HCT116 (cell line): ENCODE measurements around the gene AIF1. TPM values are rescaled to one million over a fixed set of nuclear protein-coding genes. Genes with fewer than 3 reads are reported as not detected.

ENCODE experiments used
- ATAC-seq: fragments of 200-7000 bp; cut with Tn5 transposase; 2 replicates; pipeline ENCODE4 v1.9.1; 2020; ENCODE audit warnings: mild to moderate bottlenecking, moderate library complexity
- BruUV-seq: library from RNA; stranded (reverse); fragments of 400-500 nt; replicated peaks from 2 replicates; lab custom pipeline; 2021; lab: Mats Ljungman, UMichigan
- CTCF ChIA-PET: fragments of 300-600 bp; sonication (Branson Sonifier 250); formaldehyde crosslinking; loops from one replicate; lab custom pipeline; 2021; ENCODE audit warnings: antibody characterized with exemption; lab: Charles Lee
- POLR2A ChIA-PET: fragments of 300-600, 350-600 bp; sonication (Branson Sonifier 250); formaldehyde crosslinking; loops from one replicate; lab custom pipeline; 2021; ENCODE audit warnings: antibody characterized with exemption; lab: Charles Lee
- RAD21 ChIA-PET, 2 experiments: fragments of 300-600 bp; sonication (Branson Sonifier 250); formaldehyde crosslinking; loops; one replicate each; lab custom pipeline; 2023; ENCODE audit warnings: low total read pairs in 2 of 2; ENCODE audit not compliant: uncharacterized antibody in 2 of 2, unreplicated experiment in 2 of 2, low non-redundant PET in 1 of 2; lab: Charles Lee
- DNase-seq: peaks from one replicate; pipeline ENCODE4 v3.0.0-alpha.2; 2010; ENCODE audit warnings: low read depth, low spot score
- H2AFZ ChIP-seq: fragments of 200-600 bp; shearing (Covaris generic), sonication (generic); 2 replicates; pipeline ENCODE4 v1.6.1; 2017; ENCODE audit warnings: low read depth, mixed run types, mixed read lengths, antibody characterized with exemption, low read length; ENCODE audit not compliant: poor library complexity, severe bottlenecking
- H3K27ac ChIP-seq: 2 replicates; pipeline ENCODE4 v1.5.1; 2012; ENCODE audit warnings: low read depth, low read length
- H3K27me3 ChIP-seq: fragments of 200-600 bp; sonication (generic); 2 replicates; pipeline ENCODE4 v1.6.1; 2016; ENCODE audit warnings: mixed run types, low read length, mixed read lengths; ENCODE audit not compliant: insufficient read depth
- H3K36me3 ChIP-seq, 2 experiments: fragments of 200-500 bp in 1 of 2; fragments of 200-600 bp in 1 of 2; sonication (Bioruptor generic) in 1 of 2; sonication (generic) in 1 of 2; 2 replicates each; pipeline versions ENCODE4 v1.5.1 to v1.6.1; 2014 to 2016; ENCODE audit warnings: low read length in 2 of 2, inconsistent platforms in 1 of 2, mixed read lengths in 1 of 2, mixed run types in 1 of 2; ENCODE audit not compliant: insufficient read depth in 2 of 2, control insufficient read depth in 1 of 2
- H3K4me1 ChIP-seq, 2 experiments: fragments of 200-600 bp in 1 of 2; sonication (generic) in 1 of 2; 2 replicates each; pipeline versions ENCODE4 v1.5.1 to v1.6.1; 2012 to 2017; ENCODE audit warnings: low read length in 2 of 2, inconsistent platforms in 1 of 2, mild to moderate bottlenecking in 1 of 2, mixed read lengths in 1 of 2, mixed run types in 1 of 2, moderate library complexity in 1 of 2; ENCODE audit not compliant: insufficient read depth in 2 of 2, control insufficient read depth in 1 of 2
- H3K4me2 ChIP-seq: fragments of 200-600 bp; sonication (generic); 2 replicates; pipeline ENCODE4 v1.6.1; 2017; ENCODE audit warnings: mixed run types, low read length, mixed read lengths
- H3K4me3 ChIP-seq, 2 experiments: fragments of 200-600 bp in 1 of 2; sonication (generic) in 1 of 2; replicated peaks in 1 of 2; 2 replicates each; pipeline ENCODE4 v1.5.1; 2011 to 2016; ENCODE audit warnings: low read length in 2 of 2, control low read depth in 1 of 2, low read depth in 1 of 2, mild to moderate bottlenecking in 1 of 2, mixed read lengths in 1 of 2, mixed run types in 1 of 2
- H3K79me2 ChIP-seq: fragments of 200-600 bp; sonication (generic); 2 replicates; pipeline ENCODE4 v1.6.1; 2017; ENCODE audit warnings: mild to moderate bottlenecking, mixed run types, low read length, moderate library complexity, mixed read lengths; ENCODE audit not compliant: insufficient read depth
- H3K9ac ChIP-seq: fragments of 200-600 bp; sonication (generic); 2 replicates; pipeline ENCODE4 v1.6.1; 2016; ENCODE audit warnings: low read length, mixed read lengths
- H3K9me2 ChIP-seq: fragments of 200-600 bp; sonication (generic), shearing (Covaris generic); 2 replicates; pipeline ENCODE4 v1.6.1; 2017; ENCODE audit warnings: mixed run types, mild to moderate bottlenecking, moderate library complexity; ENCODE audit not compliant: insufficient read depth
- H3K9me3 ChIP-seq, 2 experiments: fragments of 200-500 bp in 1 of 2; fragments of 200-600 bp in 1 of 2; sonication (Bioruptor generic) in 1 of 2; sonication (generic) in 1 of 2; 2 replicates each; pipeline ENCODE4 v1.6.1; 2014 to 2017; ENCODE audit warnings: low read length in 2 of 2, mixed read lengths in 2 of 2, inconsistent platforms in 1 of 2, low read depth in 1 of 2, mild to moderate bottlenecking in 1 of 2, mixed run types in 1 of 2, moderate library complexity in 1 of 2; ENCODE audit not compliant: control insufficient read depth in 1 of 2, insufficient read depth in 1 of 2
- H4K20me1 ChIP-seq: fragments of 200-600 bp; sonication (generic), shearing (Covaris generic); 2 replicates; pipeline ENCODE4 v1.6.1; 2017; ENCODE audit warnings: mixed run types, mild to moderate bottlenecking, moderate library complexity; ENCODE audit not compliant: insufficient read depth
- CEBPB ChIP-seq: IDR thresholded peaks from 2 replicates; pipeline ENCODE4 v1.6.1; 2012; ENCODE audit warnings: low read depth
- POLR2AphosphoS5 ChIP-seq: IDR thresholded peaks from 2 replicates; pipeline ENCODE4 v1.6.1; 2011; ENCODE audit warnings: mild to moderate bottlenecking, low read depth, low read length, moderate library complexity
- RAD21 ChIP-seq: IDR thresholded peaks from 2 replicates; pipeline ENCODE4 v1.6.1; 2012; ENCODE audit warnings: low read depth, mild to moderate bottlenecking
- SRF ChIP-seq: IDR thresholded peaks from 2 replicates; pipeline ENCODE4 v1.6.1; 2012; ENCODE audit warnings: low read depth
- intact Hi-C: fragments of 100-400 bp; cut with micrococcal nuclease; formaldehyde crosslinking; loops from 2 replicates; pipeline ENCODE4 v1.10.0; 2022
- total RNA-seq: library from RNA; stranded (reverse); gene quantifications from one replicate; pipeline ENCODE4 v1.2.1, GENCODE V29; 2021; ENCODE audit not compliant: unreplicated experiment
- TF ChIP-seq, protein P1 (sequence below): IDR thresholded peaks from 2 replicates; pipeline ENCODE4 v1.6.1; 2012
- TF ChIP-seq, protein P2 (sequence below), 3 experiments: fragments of 200-600 bp in 1 of 3; sonication (generic) in 1 of 3; IDR thresholded peaks in 2 of 3; conservative IDR thresholded peaks in 1 of 3; 2 replicates each; pipeline ENCODE4 v1.5.1; 2012 to 2017; ENCODE audit warnings: low read depth in 2 of 3, low read length in 2 of 3, antibody characterized with exemption in 1 of 3, borderline replicate concordance in 1 of 3, control low read depth in 1 of 3, mild to moderate bottlenecking in 1 of 3, mixed read lengths in 1 of 3, mixed run types in 1 of 3, moderate library complexity in 1 of 3; ENCODE audit not compliant: insufficient read depth in 1 of 3
- TF ChIP-seq, protein P3 (sequence below): IDR thresholded peaks from 2 replicates; pipeline ENCODE4 v1.6.1; 2012; ENCODE audit warnings: low read depth

AIF1 gene
- total RNA-seq, 1 experiment from 2014 or later, result not detected

DNA sequence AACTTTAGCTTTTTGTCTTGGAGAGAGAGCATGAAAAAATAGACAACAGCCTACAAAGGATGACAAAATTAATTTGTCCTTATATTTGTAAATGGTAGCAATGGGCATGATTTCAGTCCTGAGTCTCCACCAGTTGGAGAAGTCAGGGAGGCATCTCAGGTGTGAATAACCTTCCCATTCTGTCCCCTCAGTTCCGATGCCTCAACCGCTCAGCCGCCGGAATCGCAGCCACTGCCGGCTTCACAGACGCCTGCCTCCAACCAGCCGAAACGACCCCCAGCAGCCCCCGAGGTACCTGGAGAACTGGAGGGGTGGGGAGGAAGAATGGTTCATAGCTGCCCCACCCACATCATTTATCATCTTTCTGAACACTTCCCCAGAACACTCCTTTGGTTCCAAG is 9.0 kb downstream of the AIF1 start:
- TF ChIP-seq, protein P1, sequence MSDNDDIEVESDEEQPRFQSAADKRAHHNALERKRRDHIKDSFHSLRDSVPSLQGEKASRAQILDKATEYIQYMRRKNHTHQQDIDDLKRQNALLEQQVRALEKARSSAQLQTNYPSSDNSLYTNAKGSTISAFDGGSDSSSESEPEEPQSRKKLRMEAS, result no peak
- TF ChIP-seq POLR2AphosphoS5 (no peak), SRF (no peak), RAD21 (no peak), CEBPB (no peak)
- TF ChIP-seq, protein P2, sequence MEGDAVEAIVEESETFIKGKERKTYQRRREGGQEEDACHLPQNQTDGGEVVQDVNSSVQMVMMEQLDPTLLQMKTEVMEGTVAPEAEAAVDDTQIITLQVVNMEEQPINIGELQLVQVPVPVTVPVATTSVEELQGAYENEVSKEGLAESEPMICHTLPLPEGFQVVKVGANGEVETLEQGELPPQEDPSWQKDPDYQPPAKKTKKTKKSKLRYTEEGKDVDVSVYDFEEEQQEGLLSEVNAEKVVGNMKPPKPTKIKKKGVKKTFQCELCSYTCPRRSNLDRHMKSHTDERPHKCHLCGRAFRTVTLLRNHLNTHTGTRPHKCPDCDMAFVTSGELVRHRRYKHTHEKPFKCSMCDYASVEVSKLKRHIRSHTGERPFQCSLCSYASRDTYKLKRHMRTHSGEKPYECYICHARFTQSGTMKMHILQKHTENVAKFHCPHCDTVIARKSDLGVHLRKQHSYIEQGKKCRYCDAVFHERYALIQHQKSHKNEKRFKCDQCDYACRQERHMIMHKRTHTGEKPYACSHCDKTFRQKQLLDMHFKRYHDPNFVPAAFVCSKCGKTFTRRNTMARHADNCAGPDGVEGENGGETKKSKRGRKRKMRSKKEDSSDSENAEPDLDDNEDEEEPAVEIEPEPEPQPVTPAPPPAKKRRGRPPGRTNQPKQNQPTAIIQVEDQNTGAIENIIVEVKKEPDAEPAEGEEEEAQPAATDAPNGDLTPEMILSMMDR (IDR thresholded peaks at IDR 0.05 in 2 of 3, conservative IDR thresholded peaks at IDR 0.05 in 1 of 3; ENCODE audit: borderline replicate concordance in 1 of 3, insufficient read depth in 1 of 3, low read depth in 2 of 3, low read length in 2 of 3), result no peak
- TF ChIP-seq, protein P3, sequence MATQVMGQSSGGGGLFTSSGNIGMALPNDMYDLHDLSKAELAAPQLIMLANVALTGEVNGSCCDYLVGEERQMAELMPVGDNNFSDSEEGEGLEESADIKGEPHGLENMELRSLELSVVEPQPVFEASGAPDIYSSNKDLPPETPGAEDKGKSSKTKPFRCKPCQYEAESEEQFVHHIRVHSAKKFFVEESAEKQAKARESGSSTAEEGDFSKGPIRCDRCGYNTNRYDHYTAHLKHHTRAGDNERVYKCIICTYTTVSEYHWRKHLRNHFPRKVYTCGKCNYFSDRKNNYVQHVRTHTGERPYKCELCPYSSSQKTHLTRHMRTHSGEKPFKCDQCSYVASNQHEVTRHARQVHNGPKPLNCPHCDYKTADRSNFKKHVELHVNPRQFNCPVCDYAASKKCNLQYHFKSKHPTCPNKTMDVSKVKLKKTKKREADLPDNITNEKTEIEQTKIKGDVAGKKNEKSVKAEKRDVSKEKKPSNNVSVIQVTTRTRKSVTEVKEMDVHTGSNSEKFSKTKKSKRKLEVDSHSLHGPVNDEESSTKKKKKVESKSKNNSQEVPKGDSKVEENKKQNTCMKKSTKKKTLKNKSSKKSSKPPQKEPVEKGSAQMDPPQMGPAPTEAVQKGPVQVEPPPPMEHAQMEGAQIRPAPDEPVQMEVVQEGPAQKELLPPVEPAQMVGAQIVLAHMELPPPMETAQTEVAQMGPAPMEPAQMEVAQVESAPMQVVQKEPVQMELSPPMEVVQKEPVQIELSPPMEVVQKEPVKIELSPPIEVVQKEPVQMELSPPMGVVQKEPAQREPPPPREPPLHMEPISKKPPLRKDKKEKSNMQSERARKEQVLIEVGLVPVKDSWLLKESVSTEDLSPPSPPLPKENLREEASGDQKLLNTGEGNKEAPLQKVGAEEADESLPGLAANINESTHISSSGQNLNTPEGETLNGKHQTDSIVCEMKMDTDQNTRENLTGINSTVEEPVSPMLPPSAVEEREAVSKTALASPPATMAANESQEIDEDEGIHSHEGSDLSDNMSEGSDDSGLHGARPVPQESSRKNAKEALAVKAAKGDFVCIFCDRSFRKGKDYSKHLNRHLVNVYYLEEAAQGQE, result no peak
- Histone ChIP-seq H3K27me3 (no peaks in the 10 kb centered on the region), H2AFZ (no peak overlapping the region), H3K9me3 (no peaks in the 10 kb centered on the region), H3K4me1 (peaks cover 6 to 18% of the 10 kb centered on the region in 2 experiments; a peak in 3 of 4 replicates), H3K36me3 (peaks cover 41 to 76% of the 10 kb centered on the region in 2 experiments), H3K9me2 (no peaks in the 10 kb centered on the region), H4K20me1 (no peaks in the 10 kb centered on the region), H3K9ac (no peak overlapping the region), H3K4me2 (no peak overlapping the region), H3K27ac (no peak overlapping the region), H3K4me3 (no peak overlapping the region), H3K79me2 (peaks cover 80% of the 10 kb centered on the region)
- ChIA-PET CTCF (no interaction called here), POLR2A (no interaction called here), RAD21 (no interaction called here)
- ATAC-seq (no peak), DNase-seq (no peak)
- intact Hi-C loops, result no loop called here
- no TSS peak for BruUV-seq
